Mammary epithelial cell (primary cell): Measurements from ENCODE around the gene PTPN6.

Experiments used
- EZH2 ChIP-seq: IDR thresholded peaks from 2 replicates; pipeline ENCODE4 v1.6.1; 2012; ENCODE audit warnings: low read length, inconsistent platforms, borderline replicate concordance
- TF ChIP-seq, protein P1 (sequence below), 2 donors: IDR thresholded peaks in 1 of 2; conservative IDR thresholded peaks in 1 of 2; 2 replicates each; pipeline ENCODE4 v1.5.1; 2011 to 2012; ENCODE audit warnings: inconsistent platforms in 2 of 2, low read length in 2 of 2, mild to moderate bottlenecking in 2 of 2, control low read depth in 1 of 2, low read depth in 1 of 2; ENCODE audit not compliant: insufficient read depth in 1 of 2; ENCODE audit errors: extremely low read depth in 1 of 2

DNA sequence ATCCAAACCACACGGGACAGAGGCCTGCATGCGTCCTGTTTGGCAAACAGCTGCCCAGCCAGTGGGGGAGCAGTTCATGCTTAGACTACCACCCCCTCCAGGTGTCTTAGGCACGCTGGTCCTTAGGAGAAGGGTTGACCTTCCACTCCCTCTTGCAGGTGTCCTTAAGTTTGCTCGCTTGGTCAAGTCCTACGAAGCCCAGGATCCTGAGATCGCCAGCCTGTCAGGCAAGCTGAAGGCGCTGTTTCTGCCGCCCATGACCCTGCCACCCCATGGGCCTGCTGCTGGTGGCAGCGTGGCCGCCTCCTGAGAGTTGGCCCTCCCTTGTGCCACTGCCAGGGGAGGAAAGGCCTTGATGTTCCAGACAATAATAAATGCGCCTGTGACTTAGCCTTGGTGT is 5.5 kb upstream of the PTPN6 start:
- TF ChIP-seq, protein P1, sequence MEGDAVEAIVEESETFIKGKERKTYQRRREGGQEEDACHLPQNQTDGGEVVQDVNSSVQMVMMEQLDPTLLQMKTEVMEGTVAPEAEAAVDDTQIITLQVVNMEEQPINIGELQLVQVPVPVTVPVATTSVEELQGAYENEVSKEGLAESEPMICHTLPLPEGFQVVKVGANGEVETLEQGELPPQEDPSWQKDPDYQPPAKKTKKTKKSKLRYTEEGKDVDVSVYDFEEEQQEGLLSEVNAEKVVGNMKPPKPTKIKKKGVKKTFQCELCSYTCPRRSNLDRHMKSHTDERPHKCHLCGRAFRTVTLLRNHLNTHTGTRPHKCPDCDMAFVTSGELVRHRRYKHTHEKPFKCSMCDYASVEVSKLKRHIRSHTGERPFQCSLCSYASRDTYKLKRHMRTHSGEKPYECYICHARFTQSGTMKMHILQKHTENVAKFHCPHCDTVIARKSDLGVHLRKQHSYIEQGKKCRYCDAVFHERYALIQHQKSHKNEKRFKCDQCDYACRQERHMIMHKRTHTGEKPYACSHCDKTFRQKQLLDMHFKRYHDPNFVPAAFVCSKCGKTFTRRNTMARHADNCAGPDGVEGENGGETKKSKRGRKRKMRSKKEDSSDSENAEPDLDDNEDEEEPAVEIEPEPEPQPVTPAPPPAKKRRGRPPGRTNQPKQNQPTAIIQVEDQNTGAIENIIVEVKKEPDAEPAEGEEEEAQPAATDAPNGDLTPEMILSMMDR (conservative IDR thresholded peaks at IDR 0.05 in 1 of 2, IDR thresholded peaks at IDR 0.05 in 1 of 2; ENCODE audit: extremely low read depth in 1 of 2, insufficient read depth in 1 of 2, low read depth in 1 of 2, low read length in 2 of 2) = no peak
- TF ChIP-seq EZH2 = no peak
